Lower lobe of right lung (tissue), 2 donors: ENCODE data around the gene ACY1. TPM values are rescaled to one million over a fixed set of nuclear protein-coding genes. Genes with fewer than 3 reads are reported as not detected.
"Not testable (repeated sequence)": the region's sequence is repeated elsewhere in the genome, so short reads cannot be mapped to it uniquely, and the experiment has no call there.

Experiments
- ATAC-seq, 2 donors: fragments of 200-7000 bp; cut with Tn5 transposase; one replicate each; pipeline ENCODE4 v1.9.1; 2020 to 2022; ENCODE audit warnings: mild to moderate bottlenecking in 2 of 2, moderate library complexity in 2 of 2
- DNase-seq: peaks from one replicate; pipeline ENCODE4 v3.0.0-alpha.2; 2020
- H3K27ac ChIP-seq: fragments of 200-600 bp; one replicate; pipeline ENCODE4 v1.8.0; 2022
- H3K27me3 ChIP-seq: fragments of 200-600 bp; one replicate; pipeline ENCODE4 v1.8.0; 2022; ENCODE audit warnings: low read depth
- H3K36me3 ChIP-seq: fragments of 200-600 bp; one replicate; pipeline ENCODE4 v1.8.0; 2022; ENCODE audit warnings: mild to moderate bottlenecking
- H3K4me1 ChIP-seq: fragments of 200-600 bp; one replicate; pipeline ENCODE4 v1.8.0; 2022
- H3K4me3 ChIP-seq: fragments of 200-600 bp; one replicate; pipeline ENCODE4 v1.8.0; 2022; ENCODE audit warnings: mild to moderate bottlenecking
- H3K9me3 ChIP-seq: fragments of 200-600 bp; one replicate; pipeline ENCODE4 v1.8.0; 2022
- intact Hi-C: fragments of 100-400 bp; cut with DNase I; formaldehyde crosslinking; loops from one replicate; pipeline ENCODE4 v1.11.0; 2022
- total RNA-seq: library from RNA; stranded (reverse); fragmentation: NEBNext Ultra II Directional; extraction: Animal tissue kit (Norgen Biotek cat#: 25700); gene quantifications from one replicate; pipeline ENCODE4 v1.2.1, GENCODE V29; 2021
- TF ChIP-seq, protein P1 (sequence below): fragments of 200-600 bp; IDR thresholded peaks from one replicate; pipeline ENCODE4 v1.8.0; 2022; ENCODE audit warnings: antibody characterized with exemption, mild to moderate bottlenecking
- donor health status: DM: no; HTN: yes; CAD: no; lungs with severe emphysema.

Gene ACY1
- total RNA-seq, 1 donor from 2014 or later = 20.6 TPM

DNA sequence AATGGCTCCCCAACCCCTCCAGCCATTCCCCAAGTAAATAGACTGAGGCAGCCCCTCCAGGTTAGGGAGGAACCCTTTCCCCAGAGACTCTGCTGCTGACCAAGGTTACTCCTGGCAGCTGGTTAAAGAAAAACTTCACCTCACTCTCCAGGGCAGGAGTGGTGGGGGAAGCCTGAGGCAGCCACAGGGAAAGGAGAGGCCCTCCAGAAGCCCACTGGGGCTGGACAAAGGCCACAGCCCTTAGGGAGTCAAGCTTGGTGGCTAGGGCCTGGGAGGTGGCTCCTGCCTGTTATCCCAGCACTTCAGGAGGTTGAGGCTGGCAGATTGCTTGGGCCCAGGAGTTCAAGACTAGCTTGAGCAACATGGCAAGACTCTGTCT, 923 bp downstream of the ACY1 start:
- Histone ChIP-seq H3K4me1 (peaks cover 25% of the 10 kb centered on the region), H3K27ac (peak overlapping the region; percentile 95), H3K36me3 (no peaks in the 10 kb centered on the region), H3K4me3 (no peak overlapping the region), H3K27me3 (no peaks in the 10 kb centered on the region), H3K9me3 (no peaks in the 10 kb centered on the region)
- intact Hi-C loops = no loop called here
- DNase-seq (no peak), ATAC-seq (no peak)
- TF ChIP-seq, protein P1, sequence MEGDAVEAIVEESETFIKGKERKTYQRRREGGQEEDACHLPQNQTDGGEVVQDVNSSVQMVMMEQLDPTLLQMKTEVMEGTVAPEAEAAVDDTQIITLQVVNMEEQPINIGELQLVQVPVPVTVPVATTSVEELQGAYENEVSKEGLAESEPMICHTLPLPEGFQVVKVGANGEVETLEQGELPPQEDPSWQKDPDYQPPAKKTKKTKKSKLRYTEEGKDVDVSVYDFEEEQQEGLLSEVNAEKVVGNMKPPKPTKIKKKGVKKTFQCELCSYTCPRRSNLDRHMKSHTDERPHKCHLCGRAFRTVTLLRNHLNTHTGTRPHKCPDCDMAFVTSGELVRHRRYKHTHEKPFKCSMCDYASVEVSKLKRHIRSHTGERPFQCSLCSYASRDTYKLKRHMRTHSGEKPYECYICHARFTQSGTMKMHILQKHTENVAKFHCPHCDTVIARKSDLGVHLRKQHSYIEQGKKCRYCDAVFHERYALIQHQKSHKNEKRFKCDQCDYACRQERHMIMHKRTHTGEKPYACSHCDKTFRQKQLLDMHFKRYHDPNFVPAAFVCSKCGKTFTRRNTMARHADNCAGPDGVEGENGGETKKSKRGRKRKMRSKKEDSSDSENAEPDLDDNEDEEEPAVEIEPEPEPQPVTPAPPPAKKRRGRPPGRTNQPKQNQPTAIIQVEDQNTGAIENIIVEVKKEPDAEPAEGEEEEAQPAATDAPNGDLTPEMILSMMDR = no peak

DNA sequence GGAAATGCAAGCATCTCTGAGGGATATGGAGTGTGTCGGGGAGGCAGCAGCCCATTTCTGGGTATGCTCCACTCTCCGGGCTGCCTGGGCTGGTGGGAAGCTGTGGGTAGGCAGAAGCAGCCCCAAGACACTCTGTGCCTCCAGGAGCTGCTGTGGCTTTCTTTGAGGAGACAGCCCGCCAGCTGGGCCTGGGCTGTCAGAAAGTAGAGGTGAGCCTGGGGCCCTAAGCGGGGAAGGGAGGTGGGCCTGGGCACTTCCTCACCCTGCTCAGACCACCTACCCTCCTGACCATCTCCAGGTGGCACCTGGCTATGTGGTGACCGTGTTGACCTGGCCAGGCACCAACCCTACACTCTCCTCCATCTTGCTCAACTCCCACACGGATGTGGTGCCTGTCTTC, 1.7 kb downstream of the ACY1 start:
- no peak for ATAC-seq
- intact Hi-C loops = no loop called here
- TF ChIP-seq, protein P1 = no peak
- Histone ChIP-seq H3K4me1 (peaks cover 25% of the 10 kb centered on the region), H3K9me3 (no peaks in the 10 kb centered on the region), H3K4me3 (no peak overlapping the region), H3K36me3 (no peaks in the 10 kb centered on the region), H3K27ac (no peak overlapping the region), H3K27me3 (no peaks in the 10 kb centered on the region)
- DNase-seq = no peak

DNA sequence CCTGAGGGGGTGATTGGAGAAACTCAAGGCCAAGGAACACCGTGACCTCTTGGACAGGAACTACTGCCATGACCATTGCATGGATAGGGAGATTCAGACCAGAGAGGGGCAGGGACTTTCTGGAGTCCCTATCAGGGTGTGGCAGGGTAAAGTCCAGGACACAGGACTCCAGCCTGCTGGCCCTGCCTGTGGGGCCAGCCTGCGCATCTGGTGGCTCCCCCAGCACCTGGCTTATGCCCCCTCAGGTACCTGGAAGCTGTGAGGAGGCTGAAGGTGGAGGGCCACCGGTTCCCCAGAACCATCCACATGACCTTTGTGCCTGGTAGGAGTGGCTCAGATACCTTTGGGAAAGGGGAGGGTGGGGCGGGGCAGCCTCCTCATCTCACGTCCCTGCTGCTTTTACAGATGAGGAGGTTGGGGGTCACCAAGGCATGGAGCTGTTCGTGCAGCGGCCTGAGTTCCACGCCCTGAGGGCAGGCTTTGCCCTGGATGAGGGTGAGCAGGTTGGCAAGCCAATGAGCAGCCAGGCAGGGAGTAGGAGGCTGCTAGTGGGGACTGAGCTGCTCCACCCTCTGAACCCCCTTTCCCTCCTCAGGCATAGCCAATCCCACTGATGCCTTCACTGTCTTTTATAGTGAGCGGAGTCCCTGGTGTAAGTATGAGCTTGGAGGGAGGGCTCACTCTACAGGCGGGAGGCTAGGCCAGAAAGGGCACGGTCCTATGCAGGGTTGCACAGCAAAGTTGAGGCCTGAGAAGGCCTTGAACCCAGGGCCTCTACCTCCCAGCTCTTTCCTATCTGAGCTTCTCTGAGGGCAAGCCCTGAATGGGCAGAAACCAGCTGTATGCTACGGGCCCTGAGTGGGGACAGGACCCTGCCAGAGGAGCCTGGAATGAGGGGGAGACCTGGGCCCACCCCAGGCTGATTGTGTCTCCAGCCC, 2.9 kb downstream of the ACY1 start:
- no peaks in the 10 kb centered on the region for H3K27me3 ChIP-seq
- H3K4me3 ChIP-seq = no peak overlapping the region
- ATAC-seq (no peak), DNase-seq (no peak)
- H3K27ac ChIP-seq = no peak overlapping the region
- TF ChIP-seq, protein P1 = no peak
- peaks cover under 1% of the 10 kb centered on the region for H3K36me3 ChIP-seq
- H3K4me1 ChIP-seq = peaks cover 25% of the 10 kb centered on the region
- intact Hi-C loops = no loop called here
- H3K9me3 ChIP-seq = no peaks in the 10 kb centered on the region

DNA sequence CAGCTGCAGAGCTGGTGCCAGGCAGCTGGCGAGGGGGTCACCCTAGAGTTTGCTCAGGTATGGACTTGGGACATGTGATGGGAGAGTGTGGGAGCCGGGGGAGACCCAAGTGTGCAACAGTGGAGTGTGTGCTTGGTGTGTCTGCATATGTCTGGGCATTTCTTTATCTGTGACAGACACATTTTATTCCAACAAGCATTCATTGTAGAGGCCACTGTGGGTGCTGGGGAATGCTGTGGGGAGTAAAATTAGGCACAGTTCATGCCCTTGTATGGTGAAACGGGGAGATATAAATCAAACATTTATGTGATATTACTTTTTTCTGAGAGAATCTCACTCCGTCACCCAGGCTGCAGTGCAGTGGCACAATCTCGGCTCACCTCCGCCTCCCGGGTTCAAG, 4.2 kb downstream of the ACY1 start:
- ATAC-seq (no peak), DNase-seq (no peak)
- no peaks in the 10 kb centered on the region for H3K9me3 ChIP-seq
- H3K4me1 ChIP-seq = peaks cover 15% of the 10 kb centered on the region
- H3K27ac ChIP-seq = no peak overlapping the region
- no peaks in the 10 kb centered on the region for H3K27me3 ChIP-seq
- TF ChIP-seq, protein P1 = no peak
- no peak overlapping the region for H3K4me3 ChIP-seq
- peaks cover 14% of the 10 kb centered on the region for H3K36me3 ChIP-seq
- intact Hi-C loops = no loop called here

DNA sequence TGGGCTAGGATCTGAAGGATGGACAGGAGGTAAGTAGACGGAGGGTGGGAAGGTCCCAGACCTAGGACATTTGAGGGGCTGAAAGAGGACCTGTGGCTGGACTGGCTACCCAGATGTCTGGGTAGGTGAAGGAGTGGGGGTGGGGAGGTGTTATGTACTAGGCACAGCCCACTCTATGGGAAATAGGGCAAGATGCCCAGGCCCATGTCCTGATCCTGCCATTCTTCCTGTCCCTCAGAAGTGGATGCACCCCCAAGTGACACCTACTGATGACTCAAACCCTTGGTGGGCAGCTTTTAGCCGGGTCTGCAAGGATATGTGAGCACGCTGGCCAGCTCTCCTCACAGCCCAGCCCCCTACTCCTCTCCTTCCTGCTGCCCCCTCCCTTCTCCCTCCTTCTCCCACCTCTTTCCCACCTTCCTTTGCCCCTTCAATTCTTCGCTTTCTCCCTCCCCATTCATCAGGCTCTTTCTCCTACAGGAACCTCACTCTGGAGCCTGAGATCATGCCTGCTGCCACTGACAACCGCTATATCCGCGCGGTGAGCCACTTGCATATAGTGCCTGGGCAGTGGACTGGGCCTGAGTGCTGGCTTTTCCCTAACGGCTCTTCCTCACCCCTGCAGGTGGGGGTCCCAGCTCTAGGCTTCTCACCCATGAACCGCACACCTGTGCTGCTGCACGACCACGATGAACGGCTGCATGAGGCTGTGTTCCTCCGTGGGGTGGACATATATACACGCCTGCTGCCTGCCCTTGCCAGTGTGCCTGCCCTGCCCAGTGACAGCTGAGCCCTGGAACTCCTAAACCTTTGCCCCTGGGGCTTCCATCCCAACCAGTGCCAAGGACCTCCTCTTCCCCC, 5.2 kb downstream of the ACY1 start:
- ATAC-seq = no peak
- H3K4me3 ChIP-seq = no peak overlapping the region
- no peak for DNase-seq
- no peaks in the 10 kb centered on the region for H3K27me3 ChIP-seq
- TF ChIP-seq, protein P1 = no peak
- no peaks in the 10 kb centered on the region for H3K9me3 ChIP-seq
- intact Hi-C loops = no loop called here
- H3K36me3 ChIP-seq = peaks cover 23% of the 10 kb centered on the region
- no peak overlapping the region for H3K27ac ChIP-seq
- H3K4me1 ChIP-seq = peaks cover 11% of the 10 kb centered on the region

DNA sequence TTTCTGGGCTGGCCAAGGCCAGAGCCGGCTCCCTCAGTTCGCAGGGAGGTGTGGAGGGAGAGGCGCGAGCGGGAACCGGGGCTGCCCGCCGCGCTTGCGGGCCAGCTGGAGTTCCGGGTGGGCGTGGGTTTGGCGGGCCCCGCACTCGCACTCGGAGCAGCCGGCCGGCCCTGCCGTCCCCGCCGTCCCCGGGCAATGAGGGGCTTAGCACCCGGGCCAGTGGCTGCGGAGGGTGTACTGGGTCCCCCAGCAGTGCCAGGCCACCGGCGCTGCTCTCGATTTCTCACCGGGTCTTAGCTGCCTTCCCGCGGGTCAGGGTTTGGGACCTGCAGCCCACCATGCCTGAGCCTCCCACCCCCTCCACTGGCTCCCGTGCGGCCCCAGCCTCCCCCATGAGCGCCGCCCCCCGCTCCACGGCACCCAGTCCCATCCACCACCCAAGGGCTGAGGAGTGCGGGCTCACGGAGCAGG, 7.2 kb downstream of the ACY1 start:
- H3K27ac ChIP-seq, H3K27me3 ChIP-seq, ATAC-seq, H3K4me3 ChIP-seq, H3K9me3 ChIP-seq, DNase-seq, intact Hi-C loops: not testable (repeated sequence)
- peaks cover 40% of the 10 kb centered on the region for H3K36me3 ChIP-seq
- H3K4me1 ChIP-seq = peaks cover 19% of the 10 kb centered on the region
